ENCODE results near the gene SLC27A4. TPM values are rescaled to one million over a fixed set of nuclear protein-coding genes. Genes with fewer than 3 reads are reported as not detected.

SLC27A4 gene
- total and polyA plus RNA-seq, 2 donors (not counting 1 experiment from before 2014, with no cell fraction given) = 10.0 to 12.9 TPM

DNA sequence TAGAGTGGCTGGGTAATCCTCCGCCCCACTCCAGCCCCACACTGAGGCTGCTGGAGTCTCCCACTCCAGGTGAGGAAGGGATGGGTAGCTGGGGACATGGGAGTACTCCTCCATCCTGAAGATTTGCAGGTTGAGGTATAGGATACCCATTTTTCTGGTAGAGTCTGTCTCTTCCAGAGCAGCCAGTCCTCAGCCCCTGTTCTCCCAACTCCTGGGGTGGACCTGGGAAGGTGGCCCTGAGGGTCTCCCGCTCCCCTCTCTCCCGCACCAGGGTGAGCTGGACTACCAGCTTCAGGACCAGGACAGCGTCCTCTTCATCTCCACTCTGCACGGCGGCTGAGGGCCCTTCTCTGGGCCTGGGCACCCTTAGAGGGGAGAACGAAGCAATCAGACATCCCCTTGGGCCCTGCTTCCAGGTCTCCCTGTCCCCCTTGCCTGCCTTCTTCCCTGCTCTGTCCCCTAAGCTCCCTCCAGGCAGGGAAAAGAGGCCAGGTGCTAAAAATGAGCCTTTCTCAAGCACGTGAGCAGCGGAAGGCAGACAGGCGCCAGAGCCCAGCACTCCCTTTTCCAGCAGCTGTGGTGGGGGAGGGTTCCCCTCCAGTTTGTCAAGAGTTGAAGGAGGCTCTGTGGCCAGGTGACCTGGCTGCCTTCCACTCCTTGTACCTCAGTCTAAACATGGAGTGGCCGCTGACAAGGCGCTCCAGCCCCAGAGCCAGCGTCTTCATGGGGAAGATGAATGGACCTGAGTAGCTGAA, 49.2 kb downstream of the SLC27A4 start:
- H3K4me1 ChIP-seq (ENCODE audit: control insufficient read depth in 2 of 2, insufficient read depth in 2 of 2, low read length in 2 of 2) = no peaks in the 10 kb centered on the region
- no peak overlapping the region for H3K4me3 Mint-ChIP-seq
- H3K27ac ChIP-seq (ENCODE audit: low read length in 2 of 2) = no peak overlapping the region
- H3K27me3 Mint-ChIP-seq = no peaks in the 10 kb centered on the region
- H3K27ac Mint-ChIP-seq = no peak overlapping the region
- ChIA-PET CTCF (no interaction called here), POLR2A (no interaction called here)
- H4K20me1 ChIP-seq (ENCODE audit: control insufficient read depth, insufficient read depth, low read length, poor library complexity, severe bottlenecking) = peaks cover 17% of the 10 kb centered on the region
- no peak overlapping the region for H3K4me2 ChIP-seq (replicated peaks; ENCODE audit: low read depth, low read length, poor library complexity, severe bottlenecking)
- H3K79me2 ChIP-seq (ENCODE audit: control insufficient read depth, insufficient read depth, low read length) = peaks cover 6% of the 10 kb centered on the region
- no peaks in the 10 kb centered on the region for H3K27me3 ChIP-seq (replicated peaks in 1 of 4; ENCODE audit: control extremely low read depth in 1 of 4, control insufficient read depth in 3 of 4, insufficient read depth in 4 of 4, low read length in 3 of 4)
- H3K4me3 ChIP-seq (ENCODE audit: control extremely low read depth in 1 of 5, extremely low read depth in 1 of 5, insufficient read depth in 1 of 5, low read depth in 2 of 5, low read length in 4 of 5) = no peak overlapping the region
- no peaks in the 10 kb centered on the region for H3K4me1 Mint-ChIP-seq
- ATAC-seq (ENCODE audit: low read depth) (no peak), DNase-seq (no peak)
- no peaks in the 10 kb centered on the region for H3K9me3 ChIP-seq (ENCODE audit: control extremely low read depth in 1 of 3, control insufficient read depth in 2 of 3, insufficient read depth in 1 of 3, low read length in 2 of 3)
- WGBS (ENCODE audit: insufficient coverage) = 97% methylated on average over 8 of the region's 13 CpGs
- H2AFZ ChIP-seq (ENCODE audit: insufficient read depth, low read depth, low read length, poor library complexity, severe bottlenecking) = no peak overlapping the region
- no peak for TF ChIP-seq EZH2 (IDR thresholded peaks at IDR 0.05; ENCODE audit: borderline replicate concordance, insufficient read depth, low read depth, low read length, poor library complexity, severe bottlenecking)
- TF ChIP-seq CTCF (IDR thresholded peaks at IDR 0.05) = no peak
- no peaks in the 10 kb centered on the region for H3K9me3 Mint-ChIP-seq (ENCODE audit: insufficient read depth)
- H3K9ac ChIP-seq (ENCODE audit: low read length) = no peak overlapping the region
- intact Hi-C loops (cut with micrococcal nuclease) = no loop called here
- H3K36me3 ChIP-seq (replicated peaks in 1 of 2; ENCODE audit: control extremely low read depth in 1 of 2, control insufficient read depth in 1 of 2, extremely low read depth in 1 of 2, insufficient read depth in 2 of 2, low read length in 1 of 2) = peaks cover 1 to 61% of the 10 kb centered on the region in 2 experiments

- H3K4me3 Mint-ChIP-seq = no peak overlapping the region
- WGBS (ENCODE audit: insufficient coverage) = 100% methylated on average over 2 of the region's 11 CpGs
- no peak overlapping the region for H3K4me2 ChIP-seq (replicated peaks; ENCODE audit: low read depth, low read length, poor library complexity, severe bottlenecking)
- no peaks in the 10 kb centered on the region for H3K9me3 Mint-ChIP-seq (ENCODE audit: insufficient read depth)
- no peak overlapping the region for H2AFZ ChIP-seq (ENCODE audit: insufficient read depth, low read depth, low read length, poor library complexity, severe bottlenecking)
- no peaks in the 10 kb centered on the region for H3K4me1 ChIP-seq (ENCODE audit: control insufficient read depth in 2 of 2, insufficient read depth in 2 of 2, low read length in 2 of 2)
- DNase-seq = no peak
- H3K9me3 ChIP-seq (ENCODE audit: control extremely low read depth in 1 of 3, control insufficient read depth in 2 of 3, insufficient read depth in 1 of 3, low read length in 2 of 3) = no peaks in the 10 kb centered on the region
- H3K27me3 Mint-ChIP-seq = no peaks in the 10 kb centered on the region
- H3K4me3 ChIP-seq (ENCODE audit: control extremely low read depth in 1 of 5, extremely low read depth in 1 of 5, insufficient read depth in 1 of 5, low read depth in 2 of 5, low read length in 4 of 5) = no peak overlapping the region
- ATAC-seq (ENCODE audit: low read depth) = no peak
- H3K27ac ChIP-seq (ENCODE audit: low read length in 2 of 2) = no peak overlapping the region
- CTCF ChIA-PET = interaction anchor here (1.1 kb wide), 1 partner anchor 28 kb away, joined by 3 read pairs; no protein-coding TSS in a partner anchor
- H3K36me3 ChIP-seq (replicated peaks in 1 of 2; ENCODE audit: control extremely low read depth in 1 of 2, control insufficient read depth in 1 of 2, extremely low read depth in 1 of 2, insufficient read depth in 2 of 2, low read length in 1 of 2) = peaks cover 0 to 54% of the 10 kb centered on the region in 2 experiments
- H3K27me3 ChIP-seq (replicated peaks in 1 of 4; ENCODE audit: control extremely low read depth in 1 of 4, control insufficient read depth in 3 of 4, insufficient read depth in 4 of 4, low read length in 3 of 4) = no peaks in the 10 kb centered on the region
- H3K27ac Mint-ChIP-seq = no peak overlapping the region
- no peak overlapping the region for H3K9ac ChIP-seq (ENCODE audit: low read length)
- TF ChIP-seq EZH2 (IDR thresholded peaks at IDR 0.05; ENCODE audit: borderline replicate concordance, insufficient read depth, low read depth, low read length, poor library complexity, severe bottlenecking) (no peak), CTCF (IDR thresholded peaks at IDR 0.05) (no peak)
- no peaks in the 10 kb centered on the region for H3K4me1 Mint-ChIP-seq
- H3K79me2 ChIP-seq (ENCODE audit: control insufficient read depth, insufficient read depth, low read length) = no peaks in the 10 kb centered on the region
- peaks cover 10% of the 10 kb centered on the region for H4K20me1 ChIP-seq (ENCODE audit: control insufficient read depth, insufficient read depth, low read length, poor library complexity, severe bottlenecking)
- POLR2A ChIA-PET = interaction anchor here (0.6 kb wide), 1 partner anchor 89 kb away, joined by 5 read pairs; no protein-coding TSS in a partner anchor
- intact Hi-C loops (cut with micrococcal nuclease) = no loop called here
These were observed 50.0 kb downstream of the SLC27A4 start for GRCh38 chr9:128390150-128390812.
